HG03196 (cell line): ENCODE results near the gene ERBB4.
A peak's percentile ranks its signal among the peaks of the same experiment; 100 is the strongest.
"Not testable (repeated sequence)": the region's sequence is repeated elsewhere in the genome, so short reads cannot be mapped to it uniquely, and the experiment has no call there.

Source experiments
- ATAC-seq: cut with Tn5 transposase; IDR thresholded peaks from one replicate; pipeline ENCODE4 v1.9.1; 2021; ENCODE audit not compliant: unreplicated experiment

Gene ERBB4

DNA sequence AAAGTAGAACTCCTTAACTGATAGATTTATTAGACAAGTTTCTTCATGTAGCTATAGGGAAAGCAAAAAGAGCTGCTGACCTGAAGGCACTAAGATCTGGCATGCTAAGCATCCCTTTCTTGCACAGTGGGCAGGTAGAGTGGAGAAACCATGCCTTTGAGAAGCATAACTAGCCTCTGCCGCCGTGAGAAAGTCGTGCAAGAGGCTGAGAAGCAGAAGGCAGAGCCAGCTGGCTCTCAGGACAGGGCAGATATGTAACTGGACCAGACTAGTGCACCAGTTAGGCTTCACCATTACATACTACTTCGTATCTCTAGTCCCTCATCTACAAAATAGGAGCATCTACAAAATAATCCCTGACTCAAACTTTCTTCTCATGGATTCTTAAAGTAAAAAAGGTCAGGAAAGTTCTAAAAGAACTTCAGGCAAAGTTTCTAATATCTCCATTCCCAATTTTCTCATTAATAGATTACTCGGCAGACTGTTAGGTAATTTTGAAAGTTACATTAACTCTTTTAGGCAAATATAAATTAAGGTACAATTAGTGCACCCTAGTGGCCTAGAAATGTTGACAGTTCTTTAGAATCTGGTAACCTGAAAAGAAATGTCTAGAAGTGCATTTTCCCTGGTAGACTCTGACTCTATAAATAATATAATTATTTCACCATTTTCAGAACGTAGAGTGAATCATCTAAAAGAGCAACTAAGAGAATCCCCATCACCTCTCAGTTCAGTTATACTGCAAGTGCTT is 10.3 kb downstream of the ERBB4 start:
- ATAC-seq: no peak

DNA sequence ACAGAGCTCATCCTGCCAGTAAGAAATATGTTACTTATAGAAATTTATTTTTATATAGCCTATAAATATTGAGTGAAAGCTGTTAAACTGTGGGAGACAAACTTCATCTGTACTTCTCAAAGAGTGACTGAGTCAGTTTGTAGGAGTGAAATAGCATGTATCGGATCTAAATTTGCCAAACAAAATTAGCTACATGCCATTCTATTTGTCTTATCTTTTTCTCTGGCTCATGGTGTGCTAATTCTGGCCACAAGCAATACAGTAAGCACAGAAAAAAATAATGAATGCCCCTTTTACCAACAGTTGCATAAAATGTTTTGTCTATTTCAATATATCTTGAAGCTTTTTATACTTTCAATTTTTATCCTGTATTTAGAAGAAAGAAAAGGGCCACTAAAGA is 12.5 kb downstream of the ERBB4 start:
- no peak for ATAC-seq

DNA sequence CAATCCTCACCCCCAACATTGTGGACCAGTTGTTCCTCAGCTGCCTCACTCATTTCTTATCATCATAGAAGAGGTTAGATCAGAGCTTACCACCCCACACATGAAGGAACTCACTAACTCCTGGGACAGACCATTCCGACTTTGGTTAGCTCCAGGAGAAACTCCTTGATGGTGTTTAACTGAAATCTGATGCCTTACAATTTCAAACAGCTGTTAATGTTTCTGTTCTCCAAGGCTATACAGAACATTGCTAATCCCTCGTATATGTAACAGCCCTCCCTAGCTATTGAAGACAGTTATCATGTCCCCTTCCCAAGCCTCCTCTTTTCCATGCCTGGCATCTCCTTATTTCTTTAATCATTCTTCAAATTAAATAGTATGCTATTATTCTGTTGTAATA is 14.8 kb downstream of the ERBB4 start:
- ATAC-seq: no peak

DNA sequence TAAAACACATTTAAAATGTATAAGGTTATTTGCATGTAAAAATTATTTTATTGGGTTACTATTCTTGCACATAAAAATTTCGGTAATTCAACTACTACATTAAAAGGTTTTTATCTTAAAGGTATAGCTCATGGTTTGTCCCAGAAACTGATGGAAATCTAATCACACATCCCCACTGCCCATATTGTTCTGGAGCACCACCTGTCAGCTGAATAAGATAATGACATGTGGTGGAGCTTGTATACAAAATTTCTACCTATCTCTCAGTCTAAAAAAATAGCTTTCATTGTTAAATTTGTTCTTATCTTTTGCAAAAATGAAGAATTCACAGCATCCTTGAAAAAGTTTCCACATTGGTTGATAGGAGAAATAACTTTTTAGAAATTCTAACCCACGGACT is 18.3 kb downstream of the ERBB4 start:
- ATAC-seq: no peak

DNA sequence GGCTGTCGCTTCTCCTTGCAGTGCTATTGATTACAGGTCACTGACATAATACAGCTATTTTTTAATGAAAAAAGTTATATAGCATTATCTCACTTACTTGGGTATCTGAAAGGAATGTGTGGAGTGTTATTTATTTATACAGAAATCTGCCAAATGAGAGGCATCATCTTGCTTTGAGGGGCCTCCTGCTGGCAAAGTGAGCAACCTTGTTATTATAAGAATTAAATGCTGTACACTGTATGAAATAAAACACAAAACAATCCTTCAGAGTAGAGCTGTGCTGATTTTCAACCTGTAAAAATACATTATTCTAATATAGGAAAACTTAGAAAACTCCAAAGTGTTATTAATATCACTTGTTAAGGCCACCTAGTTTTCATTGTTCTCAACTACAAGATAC is 20.9 kb downstream of the ERBB4 start:
- no peak for ATAC-seq

DNA sequence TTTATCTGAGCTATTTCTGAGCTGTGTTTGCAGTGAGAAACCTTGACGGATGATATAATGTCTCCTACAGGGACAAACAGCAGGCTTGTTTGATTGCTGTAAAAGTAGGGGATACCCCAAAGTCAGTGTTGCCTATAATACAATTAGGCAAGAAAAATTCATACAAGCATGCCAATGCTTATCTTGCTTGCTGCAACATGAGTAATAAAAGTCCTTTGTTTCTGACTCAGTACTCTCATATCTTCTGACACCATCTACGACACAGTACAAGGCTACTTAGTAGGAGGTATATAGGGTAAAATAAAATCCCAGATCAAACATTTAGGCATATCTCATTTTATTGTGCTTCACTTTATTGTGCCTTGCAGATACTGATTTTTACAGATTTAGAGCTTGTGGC is 33.0 kb downstream of the ERBB4 start:
- no peak for ATAC-seq

DNA sequence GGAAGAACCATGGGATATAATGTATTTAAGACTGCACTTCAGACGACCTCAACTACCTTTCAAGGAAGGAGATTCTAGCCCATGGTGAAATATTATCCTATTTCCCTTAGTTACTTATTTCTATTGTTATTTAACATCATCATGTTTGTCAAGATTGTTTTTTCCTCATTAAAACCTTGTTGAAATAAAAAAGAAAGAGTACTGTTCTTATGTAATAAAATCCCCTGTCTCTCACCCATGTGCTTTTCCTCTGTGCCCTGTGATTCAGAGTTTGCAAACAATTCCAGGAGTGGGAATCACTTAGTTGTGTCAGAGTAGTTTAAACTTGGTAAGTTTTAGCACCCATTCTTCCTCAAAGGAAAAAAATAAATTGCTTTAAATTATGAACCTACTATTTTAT is 43.6 kb downstream of the ERBB4 start:
- no peak for ATAC-seq

DNA sequence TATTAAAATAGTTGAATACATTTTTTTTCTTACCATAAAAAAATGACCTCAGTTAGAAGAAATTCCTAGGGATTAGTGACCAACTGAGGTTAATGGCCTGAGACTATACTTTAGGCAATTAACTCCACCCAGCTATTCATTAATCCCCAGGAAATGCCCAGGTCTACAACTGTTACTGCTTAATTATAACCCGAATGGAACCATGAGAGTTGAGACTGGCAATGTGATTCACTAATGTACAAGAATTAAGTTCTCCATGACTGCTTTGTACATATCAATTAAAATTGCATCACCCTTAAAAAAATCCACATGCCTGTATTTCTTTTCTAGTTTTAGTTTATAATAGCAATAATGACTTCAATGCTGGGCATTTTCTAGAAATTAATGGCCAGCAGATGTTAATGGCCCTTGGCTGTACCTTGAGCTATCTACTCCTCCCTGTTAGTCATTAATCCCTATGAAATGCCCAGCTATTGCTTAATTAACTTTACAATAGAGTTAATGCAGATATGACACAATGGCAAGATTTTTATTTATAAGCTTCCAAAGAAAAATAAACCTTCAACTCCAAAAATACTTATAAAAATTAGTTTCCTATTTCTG is 44.1 kb downstream of the ERBB4 start:
- ATAC-seq: no peak

DNA sequence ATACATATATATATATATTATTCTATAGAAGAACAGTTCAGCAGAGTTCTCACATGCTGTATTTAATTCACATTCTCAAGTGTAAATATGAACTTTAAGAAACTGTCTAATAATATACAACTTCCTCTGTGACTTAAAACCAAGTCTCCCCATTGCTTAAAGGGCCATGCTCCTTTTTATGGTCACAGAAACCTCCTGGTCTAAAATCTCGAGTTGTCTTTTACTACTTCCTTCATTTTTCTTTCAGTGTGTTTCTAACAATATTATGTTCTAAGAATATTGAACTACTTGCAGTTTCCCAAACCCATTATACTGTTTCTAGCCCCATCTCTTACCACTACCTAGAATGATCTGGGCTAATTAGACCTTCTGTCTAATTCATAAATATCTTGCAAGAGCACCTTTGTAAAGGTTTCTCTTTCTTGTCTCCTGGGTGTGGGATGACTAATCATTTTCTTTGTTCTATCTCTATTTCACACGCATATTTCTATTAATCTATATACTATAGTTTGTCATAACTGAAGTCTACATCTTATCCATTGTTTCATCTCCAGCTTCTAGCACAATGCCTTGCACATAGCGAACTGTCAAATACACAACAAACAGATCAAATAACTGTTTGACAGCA is 48.8 kb downstream of the ERBB4 start:
- peak; percentile 74 for ATAC-seq

DNA sequence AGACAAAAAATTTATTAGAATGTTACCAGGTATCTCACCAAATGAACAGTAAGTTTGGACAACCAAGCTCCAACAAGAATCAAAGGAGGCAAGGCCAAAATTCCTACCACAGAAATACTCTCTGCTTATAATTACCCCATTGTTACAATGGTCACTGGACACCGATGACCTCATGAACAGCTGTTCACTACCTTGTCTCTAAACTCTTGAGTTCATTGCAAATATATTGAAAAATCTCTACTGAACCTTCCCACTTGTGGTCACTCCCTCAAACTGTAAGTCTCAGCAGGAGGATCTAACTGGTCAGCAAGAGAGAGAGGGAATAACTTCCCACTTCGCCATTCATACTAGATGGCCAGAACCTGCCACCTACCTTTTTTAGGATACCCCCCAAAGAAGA is 50.0 kb downstream of the ERBB4 start:
- no peak for ATAC-seq

DNA sequence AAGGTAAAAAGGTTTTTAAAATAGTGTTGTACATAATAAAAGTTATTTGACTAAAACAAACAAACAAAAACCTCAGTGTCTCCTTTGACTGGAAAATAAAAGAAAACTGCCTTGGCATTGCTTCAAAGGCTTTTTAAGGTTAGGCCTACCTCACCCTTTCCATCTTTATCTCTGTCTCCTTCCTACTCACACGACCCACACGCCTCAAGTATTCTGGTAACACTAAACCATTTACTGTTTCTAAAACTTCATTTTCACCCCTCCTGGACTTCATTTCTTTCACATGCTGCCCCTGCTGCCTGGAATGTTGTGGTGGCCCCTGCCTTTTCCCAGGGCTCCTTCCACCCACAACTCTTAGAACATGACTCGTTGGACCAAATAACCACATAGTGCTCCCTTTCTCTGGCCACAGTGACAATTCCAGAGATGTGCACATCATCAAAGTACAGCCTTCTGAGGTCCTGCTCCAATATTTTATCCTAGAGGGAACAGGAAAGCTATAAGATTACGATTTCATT is 54.0 kb downstream of the ERBB4 start:
- ATAC-seq: no peak

DNA sequence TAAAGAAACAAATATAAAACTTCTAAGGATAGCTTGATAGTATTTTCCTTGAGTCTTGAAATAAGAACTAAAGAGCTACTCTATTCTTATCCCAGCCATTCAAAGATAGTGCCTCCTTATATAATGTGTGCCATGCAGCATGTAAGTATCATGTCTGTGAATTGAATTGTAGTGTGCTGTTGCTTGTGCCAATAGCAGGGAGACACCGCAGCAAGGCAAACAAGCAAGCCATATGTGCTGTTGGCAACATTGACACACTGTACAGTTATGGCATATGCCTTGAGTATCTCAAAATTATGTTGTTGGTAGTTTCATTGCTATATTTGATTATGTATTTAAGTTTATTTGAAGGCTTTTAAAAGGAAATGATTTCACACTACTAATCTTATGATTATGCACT is 58.2 kb downstream of the ERBB4 start:
- ATAC-seq: no peak

DNA sequence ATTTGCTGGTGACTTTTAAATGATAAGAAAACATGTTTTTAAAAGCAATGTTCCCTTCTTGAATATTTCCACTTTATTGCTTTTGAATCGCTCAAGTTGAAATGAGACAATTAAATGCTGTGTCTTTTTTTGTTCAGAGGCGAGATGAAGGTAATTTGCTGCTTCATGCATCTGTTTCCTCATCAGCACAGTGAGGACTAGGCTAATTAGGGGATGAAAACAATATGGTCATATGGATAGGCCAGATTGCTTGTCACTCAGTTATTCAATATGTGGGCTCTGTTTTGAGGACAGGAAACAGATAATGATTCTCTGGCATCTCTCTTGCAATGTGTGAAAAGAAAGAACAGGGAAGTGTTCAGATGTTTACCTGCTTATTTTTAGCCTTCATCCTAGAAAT is 61.0 kb downstream of the ERBB4 start:
- ATAC-seq: no peak

DNA sequence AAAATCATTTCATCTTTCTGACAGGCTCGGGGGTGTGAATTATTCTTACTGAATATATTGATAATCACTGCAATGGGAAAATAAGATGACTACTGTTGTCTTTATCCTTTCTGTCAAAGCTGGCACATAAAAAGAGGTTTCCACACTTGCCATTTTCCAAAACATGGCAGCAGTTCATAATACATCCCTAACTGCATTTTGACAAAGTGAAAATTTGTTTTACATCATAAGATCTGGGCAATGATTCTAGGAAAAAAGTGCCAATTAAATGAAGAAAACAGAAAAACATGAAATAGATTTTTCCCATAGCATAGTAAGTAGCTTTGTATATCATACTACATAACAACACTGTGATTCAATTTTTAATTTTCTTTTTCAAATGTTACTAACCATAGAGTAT is 65.4 kb downstream of the ERBB4 start:
- no peak for ATAC-seq

DNA sequence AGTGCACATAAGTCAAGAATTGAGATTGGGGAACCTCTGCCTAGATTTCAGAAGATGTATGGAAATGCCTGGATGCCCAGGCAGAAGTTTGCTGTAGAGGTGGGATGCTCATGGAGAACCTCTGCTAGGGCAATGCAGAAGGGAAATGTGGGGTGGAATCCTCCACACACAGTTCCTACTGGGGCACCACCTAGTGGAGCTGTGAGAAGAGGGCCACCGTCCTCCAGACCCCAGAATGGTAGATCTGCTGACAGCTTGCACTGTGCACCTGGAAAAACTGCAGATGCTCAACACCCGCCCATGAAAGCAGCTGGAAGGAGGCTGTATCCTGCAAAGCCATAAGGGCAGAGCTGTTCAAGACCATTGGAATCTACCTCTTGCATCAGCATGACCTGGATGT is 71.1 kb downstream of the ERBB4 start:
- ATAC-seq: not testable (repeated sequence)

DNA sequence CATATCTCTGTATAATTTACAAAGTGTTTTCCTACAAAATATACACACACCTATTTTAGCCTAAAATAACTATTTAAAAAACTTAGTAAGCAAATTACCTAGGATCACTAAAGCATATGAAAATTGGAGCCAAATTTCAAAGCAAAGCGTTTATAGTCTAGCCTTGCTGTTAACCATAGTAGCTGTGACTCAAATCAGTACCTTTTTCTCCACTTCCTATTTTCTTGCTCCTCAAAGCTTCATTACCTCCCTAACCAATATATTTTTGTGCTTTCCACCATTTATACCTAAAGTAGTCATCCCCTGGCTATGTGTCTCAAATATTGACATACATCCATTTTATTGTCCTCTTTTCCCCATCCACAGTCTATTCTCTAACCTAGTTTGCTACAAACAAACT is 73.1 kb downstream of the ERBB4 start:
- no peak for ATAC-seq

DNA sequence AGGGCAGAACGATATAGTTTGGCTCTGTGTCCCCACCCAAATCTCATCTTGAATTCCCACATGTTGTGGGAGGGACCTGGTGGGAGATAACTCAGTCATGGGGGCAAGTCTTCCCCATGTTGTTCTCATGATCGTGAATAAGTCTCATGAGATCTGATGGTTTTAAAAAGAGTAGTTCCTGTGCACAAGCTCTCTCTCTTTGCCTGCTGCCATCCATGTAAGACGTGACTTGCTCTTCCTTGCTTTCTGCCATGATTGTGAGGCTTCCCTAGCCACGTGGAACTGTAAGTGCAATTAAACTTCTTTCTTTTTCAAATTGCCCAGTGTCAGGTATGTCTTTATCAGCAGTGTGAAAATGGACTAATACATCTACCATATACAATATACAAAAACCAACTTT is 76.9 kb downstream of the ERBB4 start:
- ATAC-seq: not testable (repeated sequence)

DNA sequence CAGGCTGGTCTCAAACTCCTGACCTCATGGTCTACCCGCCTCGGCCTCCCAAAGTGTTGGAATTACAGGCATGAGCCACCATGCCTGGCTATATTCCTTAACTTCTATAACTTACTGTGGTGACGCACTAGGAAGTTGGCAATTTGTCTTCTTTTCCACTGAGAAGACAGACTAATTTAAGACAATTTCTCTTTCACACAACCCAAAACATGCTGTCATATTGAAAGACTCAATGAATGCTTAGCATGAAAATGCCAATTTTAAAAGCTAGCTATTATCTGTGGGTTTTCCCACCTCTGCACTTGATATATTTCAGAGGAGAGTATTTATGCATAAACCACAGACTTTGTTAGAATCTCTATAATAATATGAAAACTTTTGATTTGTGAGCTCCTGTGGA is 84.5 kb downstream of the ERBB4 start:
- ATAC-seq: no peak

DNA sequence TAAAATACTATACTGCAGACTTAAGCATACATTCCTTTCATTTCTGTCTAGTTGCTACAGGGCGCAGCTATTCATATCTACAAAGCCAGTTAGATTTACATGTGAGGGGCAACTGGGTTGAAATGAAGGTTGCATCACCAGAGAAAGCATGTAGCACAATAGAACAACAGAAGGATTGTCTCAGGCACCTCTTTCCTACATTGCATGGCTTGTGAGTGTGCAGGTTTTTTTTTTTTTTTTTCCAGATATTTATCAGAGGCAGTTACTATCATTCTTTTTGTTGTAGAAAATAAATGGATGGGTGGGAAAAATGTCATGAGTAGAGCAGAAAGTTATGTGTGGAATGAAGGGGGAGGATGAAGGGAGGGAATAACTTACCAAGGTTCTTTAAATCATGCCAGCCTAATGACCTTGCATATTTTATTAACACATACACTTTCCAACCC is 86.8 kb downstream of the ERBB4 start:
- no peak for ATAC-seq

DNA sequence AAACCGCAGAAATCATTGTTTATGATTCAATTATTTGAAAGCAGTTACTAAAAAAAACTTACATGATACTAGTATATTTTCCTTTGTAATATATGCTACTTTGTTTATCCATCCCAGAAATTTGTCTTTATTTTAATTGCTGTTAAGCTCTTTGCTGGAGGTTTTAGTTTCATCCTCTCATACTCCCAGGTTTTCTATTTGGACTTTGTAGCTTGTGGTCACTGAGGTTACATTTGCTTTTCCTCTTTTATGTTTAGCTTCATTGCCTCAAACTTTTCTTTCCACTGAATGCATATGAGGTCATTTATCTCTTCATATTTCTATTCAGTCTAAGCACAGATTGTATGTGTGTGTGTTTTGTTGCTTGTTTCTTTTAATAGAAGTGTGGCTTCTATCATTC is 89.9 kb downstream of the ERBB4 start:
- ATAC-seq: no peak

DNA sequence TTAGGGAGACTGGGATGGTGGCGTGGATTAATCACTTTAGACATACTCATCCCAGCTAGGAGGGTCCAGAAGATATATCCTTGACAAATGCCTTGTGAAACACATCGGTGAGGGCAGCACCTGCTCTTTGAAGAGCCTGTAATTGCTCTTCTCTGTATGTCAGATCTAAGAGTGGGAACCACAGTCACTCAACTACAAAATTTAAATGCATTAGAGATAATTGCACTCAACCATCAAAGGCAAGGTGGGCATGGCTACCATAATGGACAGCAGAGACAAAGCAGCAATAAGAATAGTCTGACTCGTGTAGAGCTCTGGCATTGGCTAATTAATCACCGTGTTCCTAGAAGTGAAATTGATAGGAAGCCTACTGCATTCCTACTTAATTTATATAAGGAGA is 96.8 kb downstream of the ERBB4 start:
- no peak for ATAC-seq

DNA sequence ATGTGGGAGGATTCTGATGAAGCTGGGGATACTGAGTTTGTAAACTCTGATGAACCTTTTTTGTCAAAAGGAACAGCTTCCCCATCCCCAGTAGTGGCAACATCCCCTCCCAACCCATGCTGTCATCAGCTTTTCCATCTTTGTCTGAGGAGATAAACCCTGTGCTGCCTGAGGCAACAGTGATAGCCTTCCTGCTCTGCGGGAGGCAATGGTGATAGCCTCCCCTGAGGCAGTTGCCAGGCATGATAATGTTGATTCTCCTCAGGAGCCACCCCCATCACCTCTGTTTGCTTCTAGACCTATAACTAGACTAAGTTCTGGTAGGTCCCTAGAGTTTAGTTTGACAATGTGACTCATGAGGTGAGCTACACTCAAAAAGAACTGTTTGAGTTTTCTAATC is 97.5 kb downstream of the ERBB4 start:
- no peak for ATAC-seq
